ENCODE results near the gene KRTAP20-4.

KRTAP20-4 gene

GRCh38 chr21:30620522-30620921 is at the start of gene KRTAP20-4:
KRTAP20-4 (plus strand) TSS chr21:30620627.
- no peak for DNase-seq

GRCh38 chr21:30577766-30578165 is 42.7 kb upstream of the KRTAP20-4 start:
- DNase-seq, result no peak

GRCh38 chr21:30579346-30579745 is 41.1 kb upstream of the KRTAP20-4 start:
- no peak for DNase-seq

GRCh38 chr21:30580132-30580531 is 40.3 kb upstream of the KRTAP20-4 start:
- DNase-seq, result no peak

- no peak for DNase-seq
Observed at GRCh38 chr21:30582870-30583269, 37.6 kb upstream of the KRTAP20-4 start.

- no peak for DNase-seq
Observed at GRCh38 chr21:30590297-30590696, 30.1 kb upstream of the KRTAP20-4 start, which contains the start of gene KRTAP22-2. KRTAP22-2 (minus strand) TSS chr21:30590397.

GRCh38 chr21:30592140-30592539 is 28.3 kb upstream of the KRTAP20-4 start, which contains the start of gene KRTAP6-3:
KRTAP6-3 (plus strand) TSS chr21:30592440; CDS start chr21:30592446, 6 bp downstream.
- no peak for DNase-seq

- DNase-seq, result no peak
Observed at GRCh38 chr21:30598802-30599201, 21.6 kb upstream of the KRTAP20-4 start, which contains the start of gene KRTAP6-2. KRTAP6-2 (minus strand) TSS chr21:30598902; CDS start chr21:30598874, 28 bp downstream.

GRCh38 chr21:30600787-30601186 is 19.6 kb upstream of the KRTAP20-4 start, which contains the start of gene KRTAP22-1:
KRTAP22-1 (plus strand) TSS chr21:30601087.
- no peak for DNase-seq

GRCh38 chr21:30605968-30606367 is 14.5 kb upstream of the KRTAP20-4 start:
- no peak for DNase-seq

GRCh38 chr21:30612132-30612531 is 8.3 kb upstream of the KRTAP20-4 start:
- DNase-seq, result no peak

GRCh38 chr21:30613836-30614235 is 6.6 kb upstream of the KRTAP20-4 start, which contains the start of gene KRTAP6-1:
KRTAP6-1 (minus strand) TSS chr21:30613930; CDS start chr21:30613904, 26 bp downstream.
- DNase-seq, result no peak

GRCh38 chr21:30615199-30615598 is 5.2 kb upstream of the KRTAP20-4 start:
- DNase-seq, result no peak

- no peak for DNase-seq
Observed at GRCh38 chr21:30616125-30616524, 4.3 kb upstream of the KRTAP20-4 start, which contains the start of gene KRTAP20-1. KRTAP20-1 (plus strand) TSS chr21:30616425; CDS start chr21:30616455, 30 bp downstream.

GRCh38 chr21:30620080-30620479 is 347 bp upstream of the KRTAP20-4 start:
- no peak for DNase-seq

GRCh38 chr21:30623362-30623761 is 2.9 kb downstream of the KRTAP20-4 start:
- no peak for DNase-seq

GRCh38 chr21:30625449-30626165 is 5.2 kb downstream of the KRTAP20-4 start:
- DNase-seq, result no peak

- no peak for DNase-seq
Observed at GRCh38 chr21:30628109-30628508, 7.7 kb downstream of the KRTAP20-4 start.

- no peak for DNase-seq
Observed at GRCh38 chr21:30629200-30629599, 8.8 kb downstream of the KRTAP20-4 start.

GRCh38 chr21:30634906-30635305 is 14.5 kb downstream of the KRTAP20-4 start, which contains the start of gene KRTAP20-2:
KRTAP20-2 (plus strand) TSS chr21:30635206; CDS start chr21:30635264, 58 bp downstream.
- DNase-seq, result no peak

- no peak for DNase-seq
Observed at GRCh38 chr21:30638686-30639085, 18.3 kb downstream of the KRTAP20-4 start.

GRCh38 chr21:30642564-30642963 is 22.1 kb downstream of the KRTAP20-4 start, which contains the start of gene KRTAP20-3:
KRTAP20-3 (plus strand) TSS chr21:30642864.
- no peak for DNase-seq

- DNase-seq, result no peak
Observed at GRCh38 chr21:30646904-30647414, 26.5 kb downstream of the KRTAP20-4 start.

- no peak for DNase-seq
Observed at GRCh38 chr21:30652891-30653290, 32.5 kb downstream of the KRTAP20-4 start.
